GM10266 (cell line): ENCODE measurements around the gene PANX1.

ENCODE experiments used
- DNase-seq: peaks from one replicate; pipeline ENCODE4 v3.0.0; 2012; ENCODE audit errors: extremely low spot score
- TF ChIP-seq, protein P1 (sequence below): IDR thresholded peaks from 2 replicates; pipeline ENCODE4 v1.5.1; 2012; ENCODE audit warnings: mild to moderate bottlenecking, low read depth; ENCODE audit not compliant: control insufficient read depth, insufficient read depth; ENCODE audit errors: missing control alignments

The PANX1 gene

DNA sequence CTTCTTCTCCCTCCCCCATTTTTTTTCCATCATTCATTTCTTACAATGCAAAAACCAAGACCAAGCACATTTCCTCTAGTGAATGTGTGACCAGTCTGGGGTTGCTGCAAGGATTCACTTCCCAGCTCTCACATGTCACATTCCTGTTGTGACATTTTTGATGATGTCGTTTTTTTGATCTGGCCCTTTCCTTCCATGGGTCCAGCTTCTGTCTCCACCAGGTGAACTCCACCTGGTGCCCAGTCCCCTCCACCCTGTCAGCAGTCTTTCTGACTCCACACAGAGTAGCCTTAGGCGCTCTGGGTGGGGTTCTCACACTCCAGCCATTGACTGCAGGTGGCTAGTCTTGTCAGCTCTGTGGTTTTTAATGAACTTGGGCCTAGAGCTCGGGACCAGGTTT, 15.6 kb downstream of the PANX1 start:
- no peak for DNase-seq
- TF ChIP-seq, protein P1, sequence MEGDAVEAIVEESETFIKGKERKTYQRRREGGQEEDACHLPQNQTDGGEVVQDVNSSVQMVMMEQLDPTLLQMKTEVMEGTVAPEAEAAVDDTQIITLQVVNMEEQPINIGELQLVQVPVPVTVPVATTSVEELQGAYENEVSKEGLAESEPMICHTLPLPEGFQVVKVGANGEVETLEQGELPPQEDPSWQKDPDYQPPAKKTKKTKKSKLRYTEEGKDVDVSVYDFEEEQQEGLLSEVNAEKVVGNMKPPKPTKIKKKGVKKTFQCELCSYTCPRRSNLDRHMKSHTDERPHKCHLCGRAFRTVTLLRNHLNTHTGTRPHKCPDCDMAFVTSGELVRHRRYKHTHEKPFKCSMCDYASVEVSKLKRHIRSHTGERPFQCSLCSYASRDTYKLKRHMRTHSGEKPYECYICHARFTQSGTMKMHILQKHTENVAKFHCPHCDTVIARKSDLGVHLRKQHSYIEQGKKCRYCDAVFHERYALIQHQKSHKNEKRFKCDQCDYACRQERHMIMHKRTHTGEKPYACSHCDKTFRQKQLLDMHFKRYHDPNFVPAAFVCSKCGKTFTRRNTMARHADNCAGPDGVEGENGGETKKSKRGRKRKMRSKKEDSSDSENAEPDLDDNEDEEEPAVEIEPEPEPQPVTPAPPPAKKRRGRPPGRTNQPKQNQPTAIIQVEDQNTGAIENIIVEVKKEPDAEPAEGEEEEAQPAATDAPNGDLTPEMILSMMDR: no peak

DNA sequence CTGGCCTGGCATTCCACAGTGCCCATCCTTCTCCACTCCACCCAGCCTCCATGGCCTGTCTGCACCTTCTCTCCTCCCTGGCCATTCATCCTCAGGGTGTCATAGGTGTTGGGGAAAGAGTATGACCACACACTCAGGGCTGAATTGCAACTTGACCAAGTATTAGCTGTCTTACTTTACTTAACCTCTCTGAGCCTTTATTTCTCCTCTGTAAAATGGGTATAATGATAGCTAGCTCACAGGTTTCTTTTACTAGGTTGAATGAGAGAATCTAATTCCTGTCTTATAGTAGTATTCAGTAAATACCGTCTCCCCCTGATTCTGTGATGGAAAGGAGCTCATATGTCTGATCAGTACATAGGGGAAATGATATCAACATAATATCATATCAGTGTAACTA, 16.0 kb downstream of the PANX1 start:
- TF ChIP-seq, protein P1: no peak
- DNase-seq: no peak

DNA sequence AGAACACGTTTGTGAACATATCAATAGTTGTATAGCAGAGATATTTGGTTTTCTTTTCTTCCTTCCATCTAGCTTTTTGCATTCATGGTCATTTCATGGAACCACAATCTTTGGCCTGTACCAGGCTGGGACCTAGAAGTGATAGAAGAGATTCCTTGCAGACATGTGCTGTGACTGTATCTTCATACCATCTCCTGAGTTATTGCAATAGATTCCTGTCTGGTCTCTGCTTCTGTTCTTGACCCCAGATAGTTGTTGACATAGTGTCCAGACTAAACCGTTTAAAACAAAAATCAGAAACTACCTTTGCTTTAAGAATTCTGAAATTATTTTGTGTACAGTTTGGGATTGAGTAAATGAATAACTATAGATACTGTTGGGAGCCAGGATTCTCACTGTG, 16.8 kb downstream of the PANX1 start:
- no peak for DNase-seq
- TF ChIP-seq, protein P1: no peak

DNA sequence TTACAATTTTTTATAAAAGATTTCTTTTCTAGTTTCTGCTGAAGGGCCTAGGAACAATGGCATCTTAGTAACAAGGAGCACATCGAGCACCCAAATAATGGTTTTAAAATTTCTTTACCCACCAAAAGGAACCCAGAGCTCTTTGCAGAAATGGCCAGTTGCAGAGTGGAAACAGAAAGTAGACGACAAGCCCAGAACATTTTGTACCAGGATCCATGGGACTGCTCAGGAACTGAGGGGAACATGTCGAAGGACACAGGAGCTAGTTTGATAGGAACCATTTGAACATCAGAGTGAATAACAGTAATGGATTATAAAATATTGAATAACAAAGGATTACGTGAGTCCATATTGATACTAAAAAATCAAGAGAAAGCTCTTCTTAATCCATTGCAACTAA, 17.3 kb downstream of the PANX1 start:
- no peak for DNase-seq
- TF ChIP-seq, protein P1: no peak

DNA sequence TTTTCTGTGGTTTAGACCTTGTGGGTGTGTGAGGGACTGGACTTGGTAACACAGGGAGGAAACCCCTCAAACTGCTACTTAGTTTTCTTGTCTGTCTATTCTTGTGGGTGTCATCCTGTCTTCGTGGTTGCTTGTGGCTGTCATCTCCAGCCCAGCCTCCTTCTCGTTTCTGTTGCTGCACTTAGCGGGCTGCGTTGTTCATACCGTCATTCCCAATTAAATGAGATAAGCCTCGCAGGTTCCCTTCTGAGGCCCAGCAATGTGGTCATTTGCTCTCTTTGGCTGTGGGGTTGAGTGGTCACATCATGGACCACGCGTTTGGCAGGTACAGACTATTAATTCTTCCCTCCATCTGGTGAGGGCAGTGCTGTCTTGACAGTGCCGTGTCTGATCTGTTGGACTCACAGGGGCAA, 18.8 kb downstream of the PANX1 start:
- TF ChIP-seq, protein P1: no peak
- DNase-seq: no peak

DNA sequence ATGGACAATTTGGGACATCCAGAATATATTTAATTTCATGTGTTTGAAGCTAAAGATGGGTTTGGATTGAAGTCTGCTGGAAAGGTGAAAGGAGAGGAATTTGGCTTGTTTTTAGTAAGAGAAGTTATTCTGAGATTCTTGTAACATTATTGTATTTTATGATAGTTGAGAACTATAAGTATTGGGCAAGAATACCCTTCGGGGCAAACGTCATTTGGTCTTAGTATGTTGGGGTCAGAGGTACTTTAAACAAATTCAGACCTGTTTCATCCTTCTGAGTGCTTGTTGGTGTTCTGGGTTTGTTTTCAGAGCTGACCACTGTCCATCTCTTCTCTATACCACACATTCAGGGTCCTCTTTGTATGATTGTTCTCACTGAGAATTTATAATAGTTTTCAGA, 19.5 kb downstream of the PANX1 start:
- TF ChIP-seq, protein P1: no peak
- no peak for DNase-seq

DNA sequence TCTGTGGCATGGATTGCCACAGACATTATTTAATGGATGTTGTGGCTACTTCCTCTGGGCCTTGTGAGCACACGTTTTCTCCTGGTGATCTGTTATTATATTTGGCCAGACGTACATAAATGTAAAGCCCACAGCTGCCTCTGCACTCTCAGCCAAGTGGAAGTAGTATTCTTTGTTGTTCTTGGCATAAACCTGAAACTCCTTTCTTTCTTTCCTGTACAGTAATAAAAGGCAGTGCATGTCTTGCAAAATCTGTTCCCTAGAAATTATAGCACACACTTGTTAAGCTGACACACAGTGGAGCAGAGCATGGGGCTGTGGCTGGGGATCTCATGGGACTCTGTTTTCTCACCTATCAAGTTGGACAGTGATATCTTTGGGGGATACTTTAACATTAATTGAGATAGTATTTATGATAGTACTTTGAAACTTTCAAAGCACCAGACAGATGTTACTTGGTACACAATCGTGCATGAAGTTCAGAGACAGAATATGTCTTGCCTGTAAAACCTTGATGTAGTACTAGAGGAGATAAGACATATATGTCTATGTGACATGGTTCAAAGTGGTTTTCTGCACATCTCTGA, 20.9 kb downstream of the PANX1 start:
- DNase-seq: no peak
- TF ChIP-seq, protein P1: no peak
